ENCODE results near the gene ARID1B. TPM values are rescaled to one million over a fixed set of nuclear protein-coding genes. Genes with fewer than 3 reads are reported as not detected.

ARID1B gene
- total RNA-seq, 1 experiment from 2014 or later, result 60.3 TPM

- TF ChIP-seq, protein P1, sequence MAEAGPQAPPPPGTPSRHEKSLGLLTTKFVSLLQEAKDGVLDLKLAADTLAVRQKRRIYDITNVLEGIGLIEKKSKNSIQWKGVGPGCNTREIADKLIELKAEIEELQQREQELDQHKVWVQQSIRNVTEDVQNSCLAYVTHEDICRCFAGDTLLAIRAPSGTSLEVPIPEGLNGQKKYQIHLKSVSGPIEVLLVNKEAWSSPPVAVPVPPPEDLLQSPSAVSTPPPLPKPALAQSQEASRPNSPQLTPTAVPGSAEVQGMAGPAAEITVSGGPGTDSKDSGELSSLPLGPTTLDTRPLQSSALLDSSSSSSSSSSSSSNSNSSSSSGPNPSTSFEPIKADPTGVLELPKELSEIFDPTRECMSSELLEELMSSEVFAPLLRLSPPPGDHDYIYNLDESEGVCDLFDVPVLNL (CRISPR knock-in tag; IDR thresholded peaks at IDR 0.05; ENCODE audit: borderline replicate concordance, low read depth), result no peak
- TF ChIP-seq, protein P2, sequence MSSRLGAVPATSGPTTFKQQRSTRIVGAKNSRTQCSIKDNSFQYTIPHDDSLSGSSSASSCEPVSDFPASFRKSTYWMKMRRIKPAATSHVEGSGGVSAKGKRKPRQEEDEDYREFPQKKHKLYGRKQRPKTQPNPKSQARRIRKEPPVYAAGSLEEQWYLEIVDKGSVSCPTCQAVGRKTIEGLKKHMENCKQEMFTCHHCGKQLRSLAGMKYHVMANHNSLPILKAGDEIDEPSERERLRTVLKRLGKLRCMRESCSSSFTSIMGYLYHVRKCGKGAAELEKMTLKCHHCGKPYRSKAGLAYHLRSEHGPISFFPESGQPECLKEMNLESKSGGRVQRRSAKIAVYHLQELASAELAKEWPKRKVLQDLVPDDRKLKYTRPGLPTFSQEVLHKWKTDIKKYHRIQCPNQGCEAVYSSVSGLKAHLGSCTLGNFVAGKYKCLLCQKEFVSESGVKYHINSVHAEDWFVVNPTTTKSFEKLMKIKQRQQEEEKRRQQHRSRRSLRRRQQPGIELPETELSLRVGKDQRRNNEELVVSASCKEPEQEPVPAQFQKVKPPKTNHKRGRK (CRISPR knock-in tag; IDR thresholded peaks at IDR 0.05; ENCODE audit: borderline replicate concordance), result no peak
- TF ChIP-seq ETV6 (CRISPR knock-in tag; IDR thresholded peaks at IDR 0.05), result no peak
Measured at GRCh38 chr6:157046776-157047175, 269.6 kb downstream of the ARID1B start (continued).

GRCh38 chr6:157047328-157047727, 270.1 kb downstream of the ARID1B start:
- ChIA-PET POLR2A (interaction anchor here (1.0 kb wide), 1 partner anchor 12 kb away, joined by 3 read pairs; no protein-coding TSS in a partner anchor), CTCF (interaction anchor here (1.2 to 3.2 kb wide), 3 partner anchors 14 to 137 kb away, joined by 4 to 20 read pairs (median 5); no protein-coding TSS in a partner anchor)
- no peaks in the 10 kb centered on the region for H3K36me3 Mint-ChIP-seq
- no peak overlapping the region for H3K4me3 Mint-ChIP-seq
- H3K27ac Mint-ChIP-seq, result no peak overlapping the region
- DNase-seq (ENCODE audit: low spot score), result no peak
- peaks cover 40% of the 10 kb centered on the region for H3K4me1 Mint-ChIP-seq
- no peak for TF ChIP-seq NR3C1 (CRISPR knock-in tag; conservative IDR thresholded peaks at IDR 0.05; ENCODE audit: low read depth)
- no peak for TF ChIP-seq NR2C2 (CRISPR knock-in tag; IDR thresholded peaks at IDR 0.05)
- TF ChIP-seq RELA (CRISPR knock-in tag; IDR thresholded peaks at IDR 0.05; ENCODE audit: borderline replicate concordance), result no peak
- TF ChIP-seq, protein P3, sequence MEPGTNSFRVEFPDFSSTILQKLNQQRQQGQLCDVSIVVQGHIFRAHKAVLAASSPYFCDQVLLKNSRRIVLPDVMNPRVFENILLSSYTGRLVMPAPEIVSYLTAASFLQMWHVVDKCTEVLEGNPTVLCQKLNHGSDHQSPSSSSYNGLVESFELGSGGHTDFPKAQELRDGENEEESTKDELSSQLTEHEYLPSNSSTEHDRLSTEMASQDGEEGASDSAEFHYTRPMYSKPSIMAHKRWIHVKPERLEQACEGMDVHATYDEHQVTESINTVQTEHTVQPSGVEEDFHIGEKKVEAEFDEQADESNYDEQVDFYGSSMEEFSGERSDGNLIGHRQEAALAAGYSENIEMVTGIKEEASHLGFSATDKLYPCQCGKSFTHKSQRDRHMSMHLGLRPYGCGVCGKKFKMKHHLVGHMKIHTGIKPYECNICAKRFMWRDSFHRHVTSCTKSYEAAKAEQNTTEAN (CRISPR knock-in tag; IDR thresholded peaks at IDR 0.05), result no peak
- TF ChIP-seq ZNF232 (CRISPR knock-in tag; IDR thresholded peaks at IDR 0.05), result no peak
- TF ChIP-seq, protein P4, sequence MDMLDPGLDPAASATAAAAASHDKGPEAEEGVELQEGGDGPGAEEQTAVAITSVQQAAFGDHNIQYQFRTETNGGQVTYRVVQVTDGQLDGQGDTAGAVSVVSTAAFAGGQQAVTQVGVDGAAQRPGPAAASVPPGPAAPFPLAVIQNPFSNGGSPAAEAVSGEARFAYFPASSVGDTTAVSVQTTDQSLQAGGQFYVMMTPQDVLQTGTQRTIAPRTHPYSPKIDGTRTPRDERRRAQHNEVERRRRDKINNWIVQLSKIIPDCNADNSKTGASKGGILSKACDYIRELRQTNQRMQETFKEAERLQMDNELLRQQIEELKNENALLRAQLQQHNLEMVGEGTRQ (CRISPR knock-in tag; IDR thresholded peaks at IDR 0.05), result no peak
- no peak for TF ChIP-seq SP1 (CRISPR knock-in tag; conservative IDR thresholded peaks at IDR 0.05)
- no peak for TF ChIP-seq ZNF281 (CRISPR knock-in tag; IDR thresholded peaks at IDR 0.05)
- no peak for TF ChIP-seq ATF3 (CRISPR knock-in tag; conservative IDR thresholded peaks at IDR 0.05)
- TF ChIP-seq STAT6 (CRISPR knock-in tag; conservative IDR thresholded peaks at IDR 0.05; ENCODE audit: low read depth), result no peak
- no peak for TF ChIP-seq ZBTB21 (CRISPR knock-in tag; IDR thresholded peaks at IDR 0.05; ENCODE audit: borderline replicate concordance)
- TF ChIP-seq, protein P5, sequence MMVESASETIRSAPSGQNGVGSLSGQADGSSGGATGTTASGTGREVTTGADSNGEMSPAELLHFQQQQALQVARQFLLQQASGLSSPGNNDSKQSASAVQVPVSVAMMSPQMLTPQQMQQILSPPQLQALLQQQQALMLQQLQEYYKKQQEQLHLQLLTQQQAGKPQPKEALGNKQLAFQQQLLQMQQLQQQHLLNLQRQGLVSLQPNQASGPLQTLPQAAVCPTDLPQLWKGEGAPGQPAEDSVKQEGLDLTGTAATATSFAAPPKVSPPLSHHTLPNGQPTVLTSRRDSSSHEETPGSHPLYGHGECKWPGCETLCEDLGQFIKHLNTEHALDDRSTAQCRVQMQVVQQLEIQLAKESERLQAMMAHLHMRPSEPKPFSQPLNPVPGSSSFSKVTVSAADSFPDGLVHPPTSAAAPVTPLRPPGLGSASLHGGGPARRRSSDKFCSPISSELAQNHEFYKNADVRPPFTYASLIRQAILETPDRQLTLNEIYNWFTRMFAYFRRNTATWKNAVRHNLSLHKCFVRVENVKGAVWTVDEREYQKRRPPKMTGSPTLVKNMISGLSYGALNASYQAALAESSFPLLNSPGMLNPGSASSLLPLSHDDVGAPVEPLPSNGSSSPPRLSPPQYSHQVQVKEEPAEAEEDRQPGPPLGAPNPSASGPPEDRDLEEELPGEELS (CRISPR knock-in tag; IDR thresholded peaks at IDR 0.05), result no peak
- TF ChIP-seq PREB (CRISPR knock-in tag; IDR thresholded peaks at IDR 0.05; ENCODE audit: borderline replicate concordance), result no peak
- no peak for TF ChIP-seq ZNF317 (CRISPR knock-in tag; IDR thresholded peaks at IDR 0.05; ENCODE audit: borderline replicate concordance, low read depth)
- TF ChIP-seq, protein P6, sequence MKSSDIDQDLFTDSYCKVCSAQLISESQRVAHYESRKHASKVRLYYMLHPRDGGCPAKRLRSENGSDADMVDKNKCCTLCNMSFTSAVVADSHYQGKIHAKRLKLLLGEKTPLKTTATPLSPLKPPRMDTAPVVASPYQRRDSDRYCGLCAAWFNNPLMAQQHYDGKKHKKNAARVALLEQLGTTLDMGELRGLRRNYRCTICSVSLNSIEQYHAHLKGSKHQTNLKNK (CRISPR knock-in tag; IDR thresholded peaks at IDR 0.05), result no peak
- no peaks in the 10 kb centered on the region for H3K9me3 Mint-ChIP-seq
- no peak for ATAC-seq
- H3K27me3 Mint-ChIP-seq (ENCODE audit: low read depth), result no peaks in the 10 kb centered on the region
